ENCODE measurements around the gene BICRA. TPM values are rescaled to one million over a fixed set of nuclear protein-coding genes. Genes with fewer than 3 reads are reported as not detected.
A peak's percentile ranks its signal among the peaks of the same experiment; 100 is the strongest.

Gene BICRA
- total RNA-seq, 1 donor from 2014 or later: 24.1 TPM

DNA sequence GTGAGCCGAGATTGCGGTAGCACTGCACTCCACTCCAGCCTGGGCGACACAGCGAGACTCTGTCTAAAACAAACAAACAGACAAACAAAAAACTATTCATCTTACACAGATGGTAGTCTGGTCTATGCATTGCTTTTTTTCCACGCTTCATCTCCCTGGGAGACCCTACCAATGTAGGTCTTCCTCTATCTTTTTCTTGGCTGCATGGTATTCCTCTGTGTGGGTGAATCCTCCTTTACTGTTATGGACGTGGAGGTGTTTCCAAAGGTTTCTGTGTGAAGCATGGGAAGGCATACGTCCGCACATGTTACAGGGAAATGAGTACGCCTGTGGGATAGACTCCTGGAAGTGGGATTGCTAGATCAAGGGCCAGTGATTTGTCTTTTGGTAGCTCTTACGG, 5.6 kb downstream of the BICRA start:
- peak overlapping the region; percentile 25 for H3K4me3 Mint-ChIP-seq (ENCODE audit: unreplicated experiment)
- peak overlapping the region; percentile 97 for H3K27ac Mint-ChIP-seq (ENCODE audit: unreplicated experiment)
- peaks cover 47% of the 10 kb centered on the region for H3K4me1 Mint-ChIP-seq (ENCODE audit: unreplicated experiment)
- peaks cover 12% of the 10 kb centered on the region for H3K27me3 Mint-ChIP-seq (ENCODE audit: unreplicated experiment)
- peaks cover 3% of the 10 kb centered on the region for H3K36me3 Mint-ChIP-seq (ENCODE audit: low read depth, unreplicated experiment)
- DNase-seq (ENCODE audit: low spot score): no peak
- TF ChIP-seq, protein P1, sequence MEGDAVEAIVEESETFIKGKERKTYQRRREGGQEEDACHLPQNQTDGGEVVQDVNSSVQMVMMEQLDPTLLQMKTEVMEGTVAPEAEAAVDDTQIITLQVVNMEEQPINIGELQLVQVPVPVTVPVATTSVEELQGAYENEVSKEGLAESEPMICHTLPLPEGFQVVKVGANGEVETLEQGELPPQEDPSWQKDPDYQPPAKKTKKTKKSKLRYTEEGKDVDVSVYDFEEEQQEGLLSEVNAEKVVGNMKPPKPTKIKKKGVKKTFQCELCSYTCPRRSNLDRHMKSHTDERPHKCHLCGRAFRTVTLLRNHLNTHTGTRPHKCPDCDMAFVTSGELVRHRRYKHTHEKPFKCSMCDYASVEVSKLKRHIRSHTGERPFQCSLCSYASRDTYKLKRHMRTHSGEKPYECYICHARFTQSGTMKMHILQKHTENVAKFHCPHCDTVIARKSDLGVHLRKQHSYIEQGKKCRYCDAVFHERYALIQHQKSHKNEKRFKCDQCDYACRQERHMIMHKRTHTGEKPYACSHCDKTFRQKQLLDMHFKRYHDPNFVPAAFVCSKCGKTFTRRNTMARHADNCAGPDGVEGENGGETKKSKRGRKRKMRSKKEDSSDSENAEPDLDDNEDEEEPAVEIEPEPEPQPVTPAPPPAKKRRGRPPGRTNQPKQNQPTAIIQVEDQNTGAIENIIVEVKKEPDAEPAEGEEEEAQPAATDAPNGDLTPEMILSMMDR (IDR thresholded peaks at IDR 0.05; ENCODE audit: unreplicated experiment): no peak
- no peaks in the 10 kb centered on the region for H3K9me3 Mint-ChIP-seq (ENCODE audit: unreplicated experiment)

DNA sequence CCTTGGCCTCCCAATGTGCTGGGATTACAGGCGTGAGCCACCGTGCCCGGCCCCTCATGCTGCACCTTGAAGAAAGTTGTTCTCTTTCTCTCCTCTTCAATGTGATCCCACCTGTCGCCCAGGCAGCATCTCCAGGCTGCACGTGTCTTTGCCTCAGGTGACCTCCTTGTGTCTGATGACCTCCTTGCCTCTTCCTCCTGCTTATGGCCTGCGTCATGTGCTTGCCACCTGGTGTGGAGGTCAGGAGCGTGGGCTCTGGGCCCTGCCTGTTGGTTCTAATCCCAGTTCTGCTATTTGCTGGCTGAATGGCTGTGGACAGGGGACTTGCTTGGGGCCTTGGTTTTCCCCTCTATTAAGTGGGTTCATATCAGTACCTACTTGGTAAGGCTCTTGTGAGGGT, 6.3 kb downstream of the BICRA start:
- H3K4me1 Mint-ChIP-seq (ENCODE audit: unreplicated experiment): peaks cover 53% of the 10 kb centered on the region
- no peak for DNase-seq (ENCODE audit: low spot score)
- peaks cover 3% of the 10 kb centered on the region for H3K36me3 Mint-ChIP-seq (ENCODE audit: low read depth, unreplicated experiment)
- H3K27me3 Mint-ChIP-seq (ENCODE audit: unreplicated experiment): peaks cover 12% of the 10 kb centered on the region
- no peaks in the 10 kb centered on the region for H3K9me3 Mint-ChIP-seq (ENCODE audit: unreplicated experiment)
- TF ChIP-seq, protein P1 (IDR thresholded peaks at IDR 0.05; ENCODE audit: unreplicated experiment): no peak
- no peak overlapping the region for H3K4me3 Mint-ChIP-seq (ENCODE audit: unreplicated experiment)
- H3K27ac Mint-ChIP-seq (ENCODE audit: unreplicated experiment): no peak overlapping the region

DNA sequence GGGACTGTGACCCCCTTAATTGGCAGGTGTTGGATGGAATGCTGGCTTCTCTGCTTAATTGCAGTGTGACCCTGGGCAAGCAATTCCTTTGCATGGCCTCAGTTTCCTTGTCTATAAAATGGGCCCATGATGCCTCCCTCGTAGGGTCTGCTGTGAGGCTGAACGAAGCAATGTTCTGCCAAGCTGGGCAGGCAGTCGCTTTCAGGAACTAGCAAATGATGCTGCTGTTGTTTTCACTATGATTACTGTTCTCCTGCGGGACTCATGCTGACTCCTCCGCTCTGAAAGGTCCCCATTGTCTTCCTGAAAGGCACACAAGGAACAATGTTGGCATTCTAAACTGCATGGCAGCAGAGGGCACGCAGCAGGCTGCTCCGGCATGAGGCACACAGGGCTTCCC, 6.8 kb downstream of the BICRA start:
- H3K27ac Mint-ChIP-seq (ENCODE audit: unreplicated experiment): peak overlapping the region; percentile 78
- no peaks in the 10 kb centered on the region for H3K9me3 Mint-ChIP-seq (ENCODE audit: unreplicated experiment)
- H3K36me3 Mint-ChIP-seq (ENCODE audit: low read depth, unreplicated experiment): peaks cover 3% of the 10 kb centered on the region
- peak overlapping the region; percentile 65 for H3K4me3 Mint-ChIP-seq (ENCODE audit: unreplicated experiment)
- H3K4me1 Mint-ChIP-seq (ENCODE audit: unreplicated experiment): peaks cover 52% of the 10 kb centered on the region
- no peak for DNase-seq (ENCODE audit: low spot score)
- peaks cover 10% of the 10 kb centered on the region for H3K27me3 Mint-ChIP-seq (ENCODE audit: unreplicated experiment)
- TF ChIP-seq, protein P1 (IDR thresholded peaks at IDR 0.05; ENCODE audit: unreplicated experiment): no peak

DNA sequence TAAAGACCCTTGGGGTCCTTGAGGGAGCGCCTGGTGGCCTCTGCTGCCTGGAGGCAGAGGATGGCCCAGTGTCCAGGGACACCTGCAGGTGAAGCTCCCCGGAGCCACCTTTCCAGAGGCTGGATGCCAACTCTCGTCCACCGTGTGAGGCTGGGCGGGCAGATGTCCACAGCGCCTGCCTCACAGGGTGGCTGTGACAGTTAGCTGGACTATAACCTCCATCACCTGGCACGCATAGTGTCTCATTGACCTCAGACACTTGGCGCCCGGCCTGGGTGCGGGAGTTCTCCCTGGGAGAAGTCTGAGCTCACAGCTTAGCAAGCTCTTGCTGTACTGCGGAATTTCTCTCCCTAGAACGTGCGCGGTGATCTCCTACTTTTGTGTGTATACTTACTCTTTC, 9.8 kb downstream of the BICRA start:
- Mint-ChIP-seq H3K36me3 (ENCODE audit: low read depth, unreplicated experiment) (peaks cover 3% of the 10 kb centered on the region), H3K4me3 (ENCODE audit: unreplicated experiment) (no peak overlapping the region), H3K27ac (ENCODE audit: unreplicated experiment) (no peak overlapping the region), H3K4me1 (ENCODE audit: unreplicated experiment) (peaks cover 41% of the 10 kb centered on the region), H3K27me3 (ENCODE audit: unreplicated experiment) (no peaks in the 10 kb centered on the region), H3K9me3 (ENCODE audit: unreplicated experiment) (no peaks in the 10 kb centered on the region)
- DNase-seq (ENCODE audit: low spot score): no peak
- TF ChIP-seq, protein P1 (IDR thresholded peaks at IDR 0.05; ENCODE audit: unreplicated experiment): no peak

DNA sequence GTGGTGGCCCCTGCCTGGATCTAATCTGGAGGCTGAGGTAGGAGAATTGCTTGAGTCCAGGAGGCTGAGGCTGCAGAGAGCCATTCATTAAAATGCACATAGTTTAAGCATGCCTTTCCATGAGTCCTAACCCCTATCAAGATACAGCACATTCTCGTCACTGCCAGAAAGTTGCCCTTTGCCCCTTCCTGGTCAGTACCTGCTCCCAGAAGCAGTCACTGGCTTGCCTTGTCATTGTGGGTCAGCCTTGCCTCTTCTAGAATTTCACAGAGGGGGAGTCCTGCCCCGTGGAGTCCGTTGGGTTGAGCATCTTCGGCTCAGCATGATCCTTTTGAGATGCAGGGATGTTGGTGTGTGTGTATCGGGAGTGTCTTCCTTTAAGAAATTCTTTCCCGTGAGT, 10.8 kb downstream of the BICRA start:
- H3K36me3 Mint-ChIP-seq (ENCODE audit: low read depth, unreplicated experiment): peaks cover 4% of the 10 kb centered on the region

More for the DNA sequence above, 10.8 kb downstream of the BICRA start:
- peak overlapping the region; percentile 61 for H3K27ac Mint-ChIP-seq (ENCODE audit: unreplicated experiment)
- peaks cover 40% of the 10 kb centered on the region for H3K4me1 Mint-ChIP-seq (ENCODE audit: unreplicated experiment)
- TF ChIP-seq, protein P1 (IDR thresholded peaks at IDR 0.05; ENCODE audit: unreplicated experiment): no peak
- H3K9me3 Mint-ChIP-seq (ENCODE audit: unreplicated experiment): no peaks in the 10 kb centered on the region
- H3K27me3 Mint-ChIP-seq (ENCODE audit: unreplicated experiment): peaks cover 5% of the 10 kb centered on the region
- no peak for DNase-seq (ENCODE audit: low spot score)
- H3K4me3 Mint-ChIP-seq (ENCODE audit: unreplicated experiment): no peak overlapping the region
